Caco-2 (cell line): ENCODE data around the gene STXBP1. TPM values are rescaled to one million over a fixed set of nuclear protein-coding genes. Genes with fewer than 3 reads are reported as not detected.

ENCODE experiments used
- BruUV-seq: library from RNA; stranded (reverse); fragments of 400-500 nt; replicated peaks from 2 replicates; lab custom pipeline; 2021; lab: Mats Ljungman, UMichigan
- CTCF ChIA-PET: fragments of 300-600 bp; sonication (Branson Sonifier 250); formaldehyde crosslinking; loops from one replicate; lab custom pipeline; 2022; ENCODE audit warnings: antibody characterized with exemption; lab: Charles Lee
- POLR2A ChIA-PET: fragments of 300-600 bp; sonication (Branson Sonifier 250); formaldehyde crosslinking; loops from one replicate; lab custom pipeline; 2022; ENCODE audit warnings: antibody characterized with exemption; lab: Charles Lee
- DNase-seq, 2 experiments: peaks; one replicate each; pipeline versions ENCODE4 v3.0.0 to v3.0.0-alpha.2; 2020 to 2022
- H3K27me3 ChIP-seq: replicated peaks from 2 replicates; pipeline ENCODE4 v1.6.0; 2011; ENCODE audit warnings: low read length; ENCODE audit not compliant: control insufficient read depth, insufficient read depth
- H3K36me3 ChIP-seq: 2 replicates; pipeline ENCODE4 v1.5.1; 2011; ENCODE audit warnings: low read length; ENCODE audit not compliant: control insufficient read depth, insufficient read depth
- H3K4me1 ChIP-seq: fragments of 250-450 bp; sonication (Bioruptor Pico); 2 replicates; pipeline ENCODE4 v1.5.1; 2020; ENCODE audit warnings: mild to moderate bottlenecking
- H3K4me3 ChIP-seq: 2 replicates; pipeline ENCODE4 v1.5.1; 2011; ENCODE audit warnings: low read depth, mild to moderate bottlenecking, control low read depth, low read length
- H3K9me3 ChIP-seq: fragments of 250-450 bp; sonication (Bioruptor Pico); 2 replicates; pipeline ENCODE4 v1.5.1; 2020; ENCODE audit warnings: mild to moderate bottlenecking, moderate library complexity
- H3K27ac Mint-ChIP-seq: one replicate; pipeline ENCODE4 v1.8.0; 2022; ENCODE audit warnings: mixed read lengths; ENCODE audit not compliant: unreplicated experiment
- H3K27me3 Mint-ChIP-seq: one replicate; pipeline ENCODE4 v1.8.0; 2022; ENCODE audit warnings: mixed read lengths; ENCODE audit not compliant: insufficient read depth, unreplicated experiment
- H3K36me3 Mint-ChIP-seq: one replicate; pipeline ENCODE4 v1.8.0; 2022; ENCODE audit warnings: mild to moderate bottlenecking, mixed read lengths; ENCODE audit not compliant: insufficient read depth, unreplicated experiment
- H3K4me1 Mint-ChIP-seq: one replicate; pipeline ENCODE4 v1.8.0; 2022; ENCODE audit warnings: low read depth, mixed read lengths; ENCODE audit not compliant: unreplicated experiment
- H3K4me3 Mint-ChIP-seq: one replicate; pipeline ENCODE4 v1.8.0; 2022; ENCODE audit warnings: mild to moderate bottlenecking, moderate library complexity, mixed read lengths; ENCODE audit not compliant: unreplicated experiment
- H3K9me3 Mint-ChIP-seq: one replicate; pipeline ENCODE4 v1.8.0; 2022; ENCODE audit warnings: mixed read lengths; ENCODE audit not compliant: unreplicated experiment
- CTCF ChIP-seq, 2 experiments: fragments of 200-600 bp in 1 of 2; IDR thresholded peaks; 1 replicate in 1 of 2; 2 replicates in 1 of 2; pipeline versions ENCODE4 v1.5.1 to v1.8.0; 2011 to 2022; ENCODE audit warnings: antibody characterized with exemption in 1 of 2, control low read depth in 1 of 2, inconsistent platforms in 1 of 2, low read depth in 1 of 2, low read length in 1 of 2, mild to moderate bottlenecking in 1 of 2, moderate library complexity in 1 of 2; ENCODE audit not compliant: insufficient read depth in 1 of 2, severe bottlenecking in 1 of 2, unreplicated experiment in 1 of 2
- intact Hi-C: fragments of 100-400 bp; cut with micrococcal nuclease; formaldehyde crosslinking; loops from one replicate; pipeline ENCODE4 v1.10.0; 2022; ENCODE audit not compliant: unreplicated experiment
- total RNA-seq: library from RNA; stranded (reverse); gene quantifications from 2 replicates; pipeline ENCODE4 v1.2.3, GENCODE V29; 2022

STXBP1 gene
- total RNA-seq, 1 experiment from 2014 or later: 5.5 TPM

DNA sequence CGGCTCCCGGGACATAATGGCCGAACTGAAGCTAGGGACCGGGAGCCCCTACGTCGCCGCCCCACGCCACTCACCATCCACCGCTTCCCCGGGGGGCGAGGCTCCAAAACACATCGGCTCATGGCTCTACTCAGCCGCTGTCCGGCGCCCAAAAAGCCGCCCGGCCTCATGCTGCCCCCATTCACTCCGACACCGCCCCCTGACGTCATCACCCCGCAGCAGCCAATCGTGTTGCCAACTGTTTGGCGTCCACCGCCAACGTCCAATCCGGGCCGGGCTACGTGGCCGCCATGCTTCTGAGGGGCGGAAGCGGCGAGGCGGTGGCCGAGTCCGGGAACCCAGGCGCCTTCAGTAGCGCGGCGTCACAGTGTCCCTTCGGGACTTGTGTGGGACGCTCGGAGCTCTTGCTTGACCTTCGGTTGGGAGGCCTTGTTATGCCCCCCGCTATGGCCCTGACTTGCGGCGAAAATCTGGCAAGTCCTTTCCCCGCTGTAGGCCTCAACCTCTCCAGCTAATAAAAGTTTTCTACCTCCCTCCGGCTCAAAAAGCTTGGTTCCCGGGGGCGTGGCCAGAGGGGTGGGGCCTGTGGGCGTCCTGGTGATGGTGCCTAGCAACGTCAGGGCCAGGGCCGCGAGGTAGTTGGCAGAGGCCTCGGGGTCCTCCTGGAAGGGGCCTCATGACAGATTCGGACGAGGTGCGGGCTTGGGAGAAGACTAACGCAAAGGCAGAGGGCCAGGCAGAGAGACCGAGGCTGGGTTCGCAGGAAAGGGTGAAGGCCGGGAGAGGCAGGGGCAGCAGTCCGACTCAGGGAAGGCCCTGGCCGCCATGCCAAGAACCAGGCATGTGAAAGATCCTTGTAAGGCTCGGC is 103.6 kb downstream of the STXBP1 start, which contains the start of the genes PTRH1 and TTC16:
Gene PTRH1, minus strand, starts transcription at position 194 of the 868 bp plus-strand sequence. Its CDS starts 24 bp downstream, at position 170.
Gene TTC16, plus strand, starts transcription at position 610 of the 868 bp plus-strand sequence. Its CDS starts 67 bp downstream, at position 677.
- peak within 1 kb of the TSS; percentile 85 for H3K4me3 Mint-ChIP-seq
- no TSS peak for BruUV-seq

GRCh38 chr9:127716412-127716811 is 104.3 kb downstream of the STXBP1 start:
- peaks cover 7% of the 10 kb centered on the region for H3K4me1 Mint-ChIP-seq
- H3K4me3 Mint-ChIP-seq: peak overlapping the region; percentile 85
- BruUV-seq: no TSS peak
- H3K36me3 Mint-ChIP-seq: peaks cover 6% of the 10 kb centered on the region
- H3K27ac Mint-ChIP-seq: peak overlapping the region; percentile 83
- ChIA-PET POLR2A (interaction anchor here (0.6 kb wide), 1 partner anchor 319 kb away, joined by 6 read pairs; no protein-coding TSS in a partner anchor), CTCF (interaction anchor here (1.0 to 2.6 kb wide), 2 partner anchors 18 to 108 kb away, joined by 3 to 21 read pairs; partner anchors contain the start of gene TOR2A)
- H3K36me3 ChIP-seq: no peaks in the 10 kb centered on the region
- peaks cover 4% of the 10 kb centered on the region; the same call in 1 of the 2 replicates for H3K4me1 ChIP-seq
- H3K27me3 ChIP-seq: no peaks in the 10 kb centered on the region
- intact Hi-C loops: no loop called here
- no peak overlapping the region for H3K4me3 ChIP-seq
- no peaks in the 10 kb centered on the region for H3K9me3 ChIP-seq
- no peaks in the 10 kb centered on the region for H3K9me3 Mint-ChIP-seq
- no peak for TF ChIP-seq CTCF (IDR thresholded peaks at IDR 0.05; ENCODE audit: insufficient read depth in 1 of 2, low read depth in 1 of 2, low read length in 1 of 2, severe bottlenecking in 1 of 2, unreplicated experiment in 1 of 2)
- DNase-seq: no peak
- H3K27me3 Mint-ChIP-seq: peaks cover 4% of the 10 kb centered on the region

More for the DNA sequence above, 103.6 kb downstream of the STXBP1 start, which contains the start of the genes PTRH1 and TTC16:
- H3K4me1 ChIP-seq: peaks cover 4% of the 10 kb centered on the region; the same call in 1 of the 2 replicates
- intact Hi-C loops: no loop called here
- H3K27ac Mint-ChIP-seq: peak within 1 kb of the TSS; percentile 83
- CTCF ChIA-PET: interaction anchor here (1.0 to 2.6 kb wide), 3 partner anchors 19 to 126 kb away, joined by 3 to 21 read pairs (median 4); partner anchors contain the start of gene TOR2A
- H3K36me3 ChIP-seq: no peaks in the 10 kb centered on the region
- H3K9me3 ChIP-seq: no peaks in the 10 kb centered on the region
- peaks cover 6% of the 10 kb centered on the region for H3K36me3 Mint-ChIP-seq
- no peak for TF ChIP-seq CTCF (IDR thresholded peaks at IDR 0.05; ENCODE audit: insufficient read depth in 1 of 2, low read depth in 1 of 2, low read length in 1 of 2, severe bottlenecking in 1 of 2, unreplicated experiment in 1 of 2)
- peak within 1 kb of the TSS; percentile 71 for H3K4me3 ChIP-seq
- POLR2A ChIA-PET: interaction anchor here (0.6 kb wide), 1 partner anchor 318 kb away, joined by 6 read pairs; no protein-coding TSS in a partner anchor
- no peaks in the 10 kb centered on the region for H3K27me3 ChIP-seq
- H3K27me3 Mint-ChIP-seq: peaks cover under 1% of the 10 kb centered on the region
- H3K4me1 Mint-ChIP-seq: peaks cover 7% of the 10 kb centered on the region
- no peaks in the 10 kb centered on the region for H3K9me3 Mint-ChIP-seq
- peak; percentile 95 to 97 for DNase-seq

- Histone ChIP-seq H3K36me3 (no peaks in the 10 kb centered on the region), H3K9me3 (no peaks in the 10 kb centered on the region), H3K4me1 (peaks cover 4% of the 10 kb centered on the region; the same call in 1 of the 2 replicates), H3K27me3 (no peaks in the 10 kb centered on the region), H3K4me3 (no peak overlapping the region)
- Mint-ChIP-seq H3K36me3 (peaks cover 6% of the 10 kb centered on the region), H3K27me3 (peaks cover 4% of the 10 kb centered on the region), H3K4me1 (peaks cover 7% of the 10 kb centered on the region), H3K9me3 (no peaks in the 10 kb centered on the region), H3K27ac (no peak overlapping the region), H3K4me3 (no peak overlapping the region)
- no TSS peak for BruUV-seq
- intact Hi-C loops: no loop called here
- POLR2A ChIA-PET: no interaction called here
- DNase-seq: no peak
- no peak for TF ChIP-seq CTCF (IDR thresholded peaks at IDR 0.05; ENCODE audit: insufficient read depth in 1 of 2, low read depth in 1 of 2, low read length in 1 of 2, severe bottlenecking in 1 of 2, unreplicated experiment in 1 of 2)
- CTCF ChIA-PET: no interaction called here
Observed at GRCh38 chr9:127717766-127718165, 105.7 kb downstream of the STXBP1 start.
